GM12892 (cell line): Measurements from ENCODE around the gene VWA8.

Experiments
- POLR2A ChIP-seq: IDR thresholded peaks from 2 replicates; pipeline ENCODE4 v1.6.1; 2011; ENCODE audit warnings: low read depth, low read length, control low read depth
- POLR2AphosphoS5 ChIP-seq: IDR thresholded peaks from 2 replicates; pipeline ENCODE4 v1.6.1; 2011; ENCODE audit warnings: low read depth, low read length, control low read depth

DNA sequence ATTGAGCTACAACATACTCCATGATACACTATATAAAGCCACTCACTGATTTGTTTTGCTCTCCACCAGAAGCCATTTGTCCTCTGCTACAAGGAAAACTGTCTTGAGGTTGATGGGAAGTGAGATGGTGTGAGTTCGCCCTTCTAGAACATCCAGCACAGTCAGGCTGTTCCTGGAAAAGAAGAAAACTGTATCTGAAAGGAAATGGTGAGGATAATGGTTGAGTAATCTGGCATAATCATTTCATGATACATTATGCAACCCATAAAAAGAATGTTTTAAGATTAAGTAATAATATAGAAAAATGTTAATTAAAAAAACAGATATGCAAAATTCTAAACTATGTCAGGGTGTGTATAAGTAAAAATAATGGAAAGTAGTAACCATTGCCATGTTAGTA, 269.6 kb downstream of the VWA8 start:
- TF ChIP-seq POLR2A (no peak), POLR2AphosphoS5 (no peak)
